ENCODE results near the gene PRIM2. TPM values are rescaled to one million over a fixed set of nuclear protein-coding genes. Genes with fewer than 3 reads are reported as not detected.

The PRIM2 gene
- total and polyA plus RNA-seq, 2 of the 8 experiments (the other 6 are each of a cell fraction or from before 2014, with no cell fraction given): 20.8 to 46.8 TPM

DNA sequence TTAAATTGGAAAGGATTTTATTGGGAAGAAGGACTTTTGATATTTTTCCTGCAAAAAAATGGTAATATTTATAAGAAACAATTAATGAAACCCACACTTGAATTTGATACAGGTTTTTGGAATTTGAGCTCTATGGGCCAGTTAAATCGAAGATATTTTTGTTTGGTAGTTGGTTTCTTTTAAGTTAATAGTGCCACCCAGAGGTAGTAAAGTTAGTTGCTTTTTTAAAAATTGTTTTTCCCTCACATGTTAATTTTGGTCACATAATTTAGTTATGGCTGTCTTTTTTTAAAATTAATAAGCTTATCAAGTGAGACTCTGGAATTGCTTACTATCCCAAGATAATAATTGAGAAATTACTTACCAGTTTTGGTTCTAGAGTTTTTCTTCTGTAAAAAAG, 7.1 kb downstream of the PRIM2 start:
- no peaks in the 10 kb centered on the region for H3K27me3 ChIP-seq (replicated peaks in 1 of 4; ENCODE audit: control insufficient read depth in 3 of 4, extremely low read depth in 1 of 4, insufficient read depth in 3 of 4, low read length in 3 of 4)

More for the DNA sequence above, 7.1 kb downstream of the PRIM2 start:
- H3K4me3 ChIP-seq (ENCODE audit: extremely low read depth in 1 of 4, insufficient read depth in 2 of 4, low read depth in 3 of 4, low read length in 4 of 4): no peak overlapping the region
- no peak for FAIRE-seq
- no peak overlapping the region for H4K8ac ChIP-seq (ENCODE audit: extremely low read depth, insufficient read depth, low read length)
- 7% methylated on average over 1 of the region's 1 CpG; no CpG with 5 or more reads in 1 of the 2 experiments for WGBS, 2 experiments (ENCODE audit: extremely low coverage in 1 of 2, insufficient coverage in 1 of 2, insufficient read length in 1 of 2, insufficient replicate concordance in 2 of 2, low coverage in 1 of 2, low lambda C conversion rate in 2 of 2, missing lambda C conversion rate in 1 of 2)
- no peak overlapping the region for H2AFZ ChIP-seq (ENCODE audit: low read length)
- no peak for DNase-seq (ENCODE audit: low read depth in 1 of 2, low spot score in 2 of 2)
- peaks cover 0 to 3% of the 10 kb centered on the region in 2 experiments for H4K20me1 ChIP-seq (replicated peaks in 1 of 2; ENCODE audit: control insufficient read depth in 1 of 2, insufficient read depth in 2 of 2, low read length in 2 of 2)
- no peaks in the 10 kb centered on the region for H3K23me2 ChIP-seq (ENCODE audit: low read depth, low read length)
- no peak overlapping the region for H2BK15ac ChIP-seq (ENCODE audit: low read length)
- H3K56ac ChIP-seq (replicated peaks; ENCODE audit: insufficient read length, low read depth, low read length): no peak overlapping the region
- no peak overlapping the region for H3K18ac ChIP-seq (ENCODE audit: extremely low read depth, low read length)
- POLR2A ChIA-PET (ENCODE audit: partially characterized antibody): interaction anchor here (0.7 kb wide), 1 partner anchor 720 kb away, joined by 3 read pairs; no protein-coding TSS in a partner anchor
- H4K5ac ChIP-seq (ENCODE audit: insufficient read length, low read depth, low read length): no peak overlapping the region
- H3K9ac ChIP-seq (replicated peaks in 1 of 4; ENCODE audit: extremely low read depth in 1 of 4, low read depth in 3 of 4, low read length in 3 of 4): no peak overlapping the region
- H2AK5ac ChIP-seq (ENCODE audit: low read depth, low read length): no peak overlapping the region
- TF ChIP-seq GTF2F1 (IDR thresholded peaks at IDR 0.05; ENCODE audit: borderline replicate concordance, low read depth, low read length) (no peak), RFX5 (IDR thresholded peaks at IDR 0.05; ENCODE audit: borderline replicate concordance, low read depth, low read length) (no peak), RNF2 (IDR thresholded peaks at IDR 0.05; ENCODE audit: borderline replicate concordance, low read depth, low read length, missing control alignments, poor library complexity, severe bottlenecking) (no peak), RAD21 (IDR thresholded peaks at IDR 0.05 in 1 of 2, conservative IDR thresholded peaks at IDR 0.05 in 1 of 2; ENCODE audit: low read depth in 2 of 2, low read length in 2 of 2) (peak in 1 of 2 experiments; percentile 31; a peak in 2 of 4 replicates), TAF1 (IDR thresholded peaks at IDR 0.05; ENCODE audit: low read depth, low read length) (no peak)
- TF ChIP-seq, protein P1, sequence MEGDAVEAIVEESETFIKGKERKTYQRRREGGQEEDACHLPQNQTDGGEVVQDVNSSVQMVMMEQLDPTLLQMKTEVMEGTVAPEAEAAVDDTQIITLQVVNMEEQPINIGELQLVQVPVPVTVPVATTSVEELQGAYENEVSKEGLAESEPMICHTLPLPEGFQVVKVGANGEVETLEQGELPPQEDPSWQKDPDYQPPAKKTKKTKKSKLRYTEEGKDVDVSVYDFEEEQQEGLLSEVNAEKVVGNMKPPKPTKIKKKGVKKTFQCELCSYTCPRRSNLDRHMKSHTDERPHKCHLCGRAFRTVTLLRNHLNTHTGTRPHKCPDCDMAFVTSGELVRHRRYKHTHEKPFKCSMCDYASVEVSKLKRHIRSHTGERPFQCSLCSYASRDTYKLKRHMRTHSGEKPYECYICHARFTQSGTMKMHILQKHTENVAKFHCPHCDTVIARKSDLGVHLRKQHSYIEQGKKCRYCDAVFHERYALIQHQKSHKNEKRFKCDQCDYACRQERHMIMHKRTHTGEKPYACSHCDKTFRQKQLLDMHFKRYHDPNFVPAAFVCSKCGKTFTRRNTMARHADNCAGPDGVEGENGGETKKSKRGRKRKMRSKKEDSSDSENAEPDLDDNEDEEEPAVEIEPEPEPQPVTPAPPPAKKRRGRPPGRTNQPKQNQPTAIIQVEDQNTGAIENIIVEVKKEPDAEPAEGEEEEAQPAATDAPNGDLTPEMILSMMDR (IDR thresholded peaks at IDR 0.05; ENCODE audit: control extremely low read depth in 1 of 3, insufficient read depth in 1 of 3, low read depth in 1 of 3, low read length in 3 of 3): peak in 1 of 3 experiments; percentile 8; a peak in 2 of 4 replicates
- no peak overlapping the region for H3K4me2 ChIP-seq (ENCODE audit: insufficient read depth in 1 of 2, low read depth in 2 of 2, low read length in 2 of 2)
- H3K4me1 ChIP-seq (replicated peaks in 1 of 4; ENCODE audit: control insufficient read depth in 3 of 4, insufficient read depth in 4 of 4, low read length in 3 of 4): no peaks in the 10 kb centered on the region
- H2BK20ac ChIP-seq (ENCODE audit: low read length): no peak overlapping the region
- H3K14ac ChIP-seq (ENCODE audit: insufficient read length): no peak overlapping the region
- no peak overlapping the region for H3K4ac ChIP-seq (replicated peaks; ENCODE audit: insufficient read length, low read depth, low read length)
- H3K36me3 ChIP-seq (ENCODE audit: control insufficient read depth in 2 of 4, insufficient read depth in 4 of 4, low read length in 3 of 4): peaks cover 13 to 90% (median 56%) of the 10 kb centered on the region in 4 experiments
- no peak overlapping the region for H4K91ac ChIP-seq (replicated peaks; ENCODE audit: insufficient read length, low read length)
- no peak overlapping the region for H2BK12ac ChIP-seq (ENCODE audit: low read depth, low read length)
- no peak overlapping the region for H2BK5ac ChIP-seq (ENCODE audit: low read depth, low read length)
- no peaks in the 10 kb centered on the region for H3K9me3 ChIP-seq (ENCODE audit: insufficient read depth in 2 of 2, low read depth in 1 of 2, low read length in 1 of 2)
- CTCF ChIA-PET (ENCODE audit: partially characterized antibody): interaction anchor here (3.7 kb wide), 1 partner anchor 58 kb away, joined by 15 read pairs; no protein-coding TSS in a partner anchor
- H2BK120ac ChIP-seq (replicated peaks; ENCODE audit: low read depth, low read length): no peak overlapping the region
- H3K79me2 ChIP-seq (ENCODE audit: control insufficient read depth in 1 of 2, insufficient read depth in 2 of 2, low read length in 2 of 2): peaks cover 2 to 38% of the 10 kb centered on the region in 2 experiments; a peak in 3 of 4 replicates
- no peak overlapping the region for H3K23ac ChIP-seq (ENCODE audit: insufficient read length)
- no peak overlapping the region for H3K27ac ChIP-seq (ENCODE audit: low read depth, low read length)
- H3K79me1 ChIP-seq (ENCODE audit: low read depth, low read length): peaks cover 1% of the 10 kb centered on the region; the same call in 1 of the 2 replicates

All from H1 (cell line).